Activated naive CD4-positive, alpha-beta T cell treated with anti-CD3 and anti-CD28 coated beads for 36 hours (primary cell): Measurements from ENCODE around the gene HES3. TPM values are rescaled to one million over a fixed set of nuclear protein-coding genes. Genes with fewer than 3 reads are reported as not detected.

Experiments used
- CTCF ChIA-PET: fragments of 350-600 bp; sonication (Branson Sonifier 250); formaldehyde crosslinking; loops from one replicate; lab custom pipeline; 2021; ENCODE audit warnings: antibody characterized with exemption; lab: Charles Lee
- DNase-seq: peaks from one replicate; pipeline ENCODE4 v3.0.0-alpha.2; 2020
- H3K27ac Mint-ChIP-seq: one replicate; pipeline ENCODE4 v1.8.0; 2021; ENCODE audit warnings: mild to moderate bottlenecking, mixed read lengths
- H3K27me3 Mint-ChIP-seq: one replicate; pipeline ENCODE4 v1.8.0; 2021; ENCODE audit warnings: low read depth, mixed read lengths
- H3K36me3 Mint-ChIP-seq: one replicate; pipeline ENCODE4 v1.8.0; 2021; ENCODE audit warnings: low read depth, mixed read lengths
- H3K4me1 Mint-ChIP-seq: one replicate; pipeline ENCODE4 v1.8.0; 2021; ENCODE audit warnings: low read depth, mixed read lengths
- H3K4me3 Mint-ChIP-seq: one replicate; pipeline ENCODE4 v1.8.0; 2021; ENCODE audit warnings: mild to moderate bottlenecking, moderate library complexity, mixed read lengths
- H3K9me3 Mint-ChIP-seq: one replicate; pipeline ENCODE4 v1.8.0; 2021; ENCODE audit warnings: mixed read lengths
- intact Hi-C: fragments of 100-400 bp; cut with micrococcal nuclease; formaldehyde crosslinking; loops from one replicate; pipeline ENCODE4 v1.15.1; 2023
- total RNA-seq, 2 experiments: library from RNA; stranded (reverse); gene quantifications; one replicate each; pipeline ENCODE4 v1.2.3, GENCODE V29; 2021

Gene HES3
- total RNA-seq, 2 experiments from 2014 or later, result not detected

GRCh38 chr1:6223617-6224016 is 20.4 kb upstream of the HES3 start:
- CTCF ChIA-PET, result interaction anchor here (1.0 kb wide), 1 partner anchor 19 kb away, joined by 4 read pairs; no protein-coding TSS in a partner anchor
- no peak for DNase-seq
- peaks cover 30% of the 10 kb centered on the region for H3K36me3 Mint-ChIP-seq

DNA sequence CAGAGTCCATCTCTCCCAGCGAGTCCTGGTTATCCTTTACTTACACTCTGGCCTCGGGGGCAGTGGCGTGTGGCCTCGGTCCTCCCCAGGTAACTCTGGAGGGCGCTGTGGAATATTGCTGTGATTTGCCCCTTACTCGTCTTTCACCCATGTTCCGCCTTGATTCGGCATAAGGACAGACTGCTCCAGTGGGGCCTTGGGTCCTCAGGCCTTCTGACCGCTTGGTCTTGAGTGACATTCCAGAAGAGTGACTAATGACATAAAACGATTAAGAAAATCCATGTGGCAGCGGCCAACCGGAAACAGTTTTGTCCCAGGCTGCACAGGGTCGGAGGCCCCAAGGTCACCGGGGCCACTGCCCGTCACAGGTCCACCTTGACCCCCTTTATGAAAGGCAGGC is 19.3 kb upstream of the HES3 start:
- CTCF ChIA-PET, result interaction anchor here (0.7 to 1.0 kb wide), 2 partner anchors 20 to 27 kb away, joined by 3 to 4 read pairs; no protein-coding TSS in a partner anchor
- H3K9me3 Mint-ChIP-seq, result no peaks in the 10 kb centered on the region
- H3K36me3 Mint-ChIP-seq, result peaks cover 31% of the 10 kb centered on the region
- no peaks in the 10 kb centered on the region for H3K27me3 Mint-ChIP-seq
- intact Hi-C loops, result no loop called here
- no peaks in the 10 kb centered on the region for H3K4me1 Mint-ChIP-seq
- H3K4me3 Mint-ChIP-seq, result no peak overlapping the region
- no peak overlapping the region for H3K27ac Mint-ChIP-seq
- DNase-seq, result no peak

More at GRCh38 chr1:6223617-6224016, 20.4 kb upstream of the HES3 start:
- Mint-ChIP-seq H3K4me1 (no peaks in the 10 kb centered on the region), H3K27me3 (no peaks in the 10 kb centered on the region), H3K27ac (no peak overlapping the region), H3K4me3 (no peak overlapping the region), H3K9me3 (no peaks in the 10 kb centered on the region)
- intact Hi-C loops, result no loop called here

DNA sequence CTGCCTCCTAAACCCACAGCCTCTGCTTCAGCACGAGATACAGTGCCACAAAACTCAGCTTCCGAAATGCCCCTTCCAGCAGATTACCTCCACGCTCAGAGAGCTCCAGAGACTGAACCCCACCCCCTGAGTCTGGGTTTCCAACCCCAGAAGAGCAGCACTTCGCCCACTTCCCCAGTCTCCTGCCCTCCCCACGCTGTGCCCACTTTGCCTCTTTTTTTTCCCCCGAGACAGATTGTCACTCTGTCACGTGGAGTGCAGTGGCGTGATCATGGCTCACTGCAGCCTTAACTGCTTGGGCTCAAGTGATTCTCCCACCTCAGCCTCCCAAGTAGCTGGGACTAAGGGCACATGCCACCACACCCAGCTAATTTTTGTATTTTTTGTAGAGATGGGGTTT is 18.3 kb upstream of the HES3 start:
- intact Hi-C loops, result no loop called here
- CTCF ChIA-PET, result interaction anchor here (1.1 kb wide), 1 partner anchor 25 kb away, joined by 4 read pairs; no protein-coding TSS in a partner anchor
- H3K27me3 Mint-ChIP-seq, result no peaks in the 10 kb centered on the region
- no peak overlapping the region for H3K4me3 Mint-ChIP-seq
- no peaks in the 10 kb centered on the region for H3K4me1 Mint-ChIP-seq
- peaks cover 30% of the 10 kb centered on the region for H3K36me3 Mint-ChIP-seq
- no peaks in the 10 kb centered on the region for H3K9me3 Mint-ChIP-seq
- no peak overlapping the region for H3K27ac Mint-ChIP-seq
- no peak for DNase-seq

DNA sequence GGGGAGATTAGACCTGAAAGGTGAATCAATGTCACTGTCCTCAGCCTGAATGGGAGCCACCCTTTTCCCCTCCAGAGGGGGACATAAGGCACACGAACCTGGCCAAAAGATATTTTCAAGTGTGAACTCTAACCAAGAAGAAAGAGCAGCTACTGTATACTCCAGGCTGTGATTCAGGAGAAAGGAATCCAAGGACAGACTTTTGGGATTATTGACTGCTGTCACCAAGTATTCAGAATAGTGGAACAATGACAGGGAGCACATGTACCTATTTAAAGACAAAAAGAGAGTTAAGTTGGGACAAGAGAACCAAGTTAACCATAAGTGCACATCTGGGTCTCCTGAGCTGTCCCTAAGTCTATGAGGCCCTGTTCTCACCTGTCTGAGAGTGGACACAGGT is 10.6 kb upstream of the HES3 start:
- no peak overlapping the region for H3K27ac Mint-ChIP-seq
- CTCF ChIA-PET, result interaction anchor here (0.7 to 1.1 kb wide), 2 partner anchors 26 to 88 kb away, joined by 3 to 4 read pairs; no protein-coding TSS in a partner anchor
- no peak for DNase-seq
- H3K36me3 Mint-ChIP-seq, result peaks cover 24% of the 10 kb centered on the region
- intact Hi-C loops, result no loop called here
- peaks cover 26% of the 10 kb centered on the region for H3K4me1 Mint-ChIP-seq
- H3K4me3 Mint-ChIP-seq, result no peak overlapping the region
- H3K9me3 Mint-ChIP-seq, result no peaks in the 10 kb centered on the region
- H3K27me3 Mint-ChIP-seq, result no peaks in the 10 kb centered on the region

GRCh38 chr1:6234502-6235295 is 9.3 kb upstream of the HES3 start:
- no peak for DNase-seq
- Mint-ChIP-seq H3K27me3 (peaks cover 6% of the 10 kb centered on the region), H3K4me1 (peaks cover 26% of the 10 kb centered on the region), H3K36me3 (peaks cover 23% of the 10 kb centered on the region), H3K9me3 (no peaks in the 10 kb centered on the region), H3K4me3 (peak overlapping the region; percentile 87), H3K27ac (peak overlapping the region; percentile 26)
- CTCF ChIA-PET, result interaction anchor here (0.8 to 3.2 kb wide), 2 partner anchors 12 to 28 kb away, joined by 3 to 20 read pairs; no protein-coding TSS in a partner anchor
- intact Hi-C loops, result loop anchor here (1.0 to 2.0 kb wide), 2 partner anchors 28 to 242 kb away; partner anchors contain the start of genes NPHP4 and RNF207

DNA sequence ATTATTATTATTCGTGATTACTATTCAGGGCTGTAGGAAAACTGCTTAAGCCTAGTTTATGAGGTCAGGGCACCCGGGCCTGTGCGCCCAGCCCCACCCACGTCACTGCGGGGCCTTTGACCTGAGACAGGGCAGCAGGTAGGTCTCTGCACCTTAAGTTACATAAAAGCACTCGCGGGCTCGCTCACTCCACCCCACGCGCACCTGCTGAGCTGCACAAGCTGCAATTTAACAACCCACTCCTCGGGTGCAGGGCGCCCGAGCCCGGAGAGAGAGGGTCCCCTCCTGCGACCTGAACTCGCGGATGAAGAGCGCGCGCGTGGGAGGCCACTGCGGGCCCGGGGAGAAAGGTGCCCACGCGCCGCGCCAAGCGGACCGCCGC is 8.7 kb upstream of the HES3 start:
- H3K27me3 Mint-ChIP-seq, result peaks cover 10% of the 10 kb centered on the region
- peak; percentile 22 for DNase-seq
- CTCF ChIA-PET, result interaction anchor here (0.8 to 3.2 kb wide), 2 partner anchors 12 to 29 kb away, joined by 3 to 20 read pairs; no protein-coding TSS in a partner anchor
- peaks cover 21% of the 10 kb centered on the region for H3K36me3 Mint-ChIP-seq
- intact Hi-C loops, result loop anchor here (1.0 to 2.0 kb wide), 2 partner anchors 29 to 242 kb away; partner anchors contain the start of genes NPHP4 and RNF207
- peaks cover 26% of the 10 kb centered on the region for H3K4me1 Mint-ChIP-seq
- H3K27ac Mint-ChIP-seq, result peak overlapping the region; percentile 26
- no peaks in the 10 kb centered on the region for H3K9me3 Mint-ChIP-seq
- H3K4me3 Mint-ChIP-seq, result peak overlapping the region; percentile 87

DNA sequence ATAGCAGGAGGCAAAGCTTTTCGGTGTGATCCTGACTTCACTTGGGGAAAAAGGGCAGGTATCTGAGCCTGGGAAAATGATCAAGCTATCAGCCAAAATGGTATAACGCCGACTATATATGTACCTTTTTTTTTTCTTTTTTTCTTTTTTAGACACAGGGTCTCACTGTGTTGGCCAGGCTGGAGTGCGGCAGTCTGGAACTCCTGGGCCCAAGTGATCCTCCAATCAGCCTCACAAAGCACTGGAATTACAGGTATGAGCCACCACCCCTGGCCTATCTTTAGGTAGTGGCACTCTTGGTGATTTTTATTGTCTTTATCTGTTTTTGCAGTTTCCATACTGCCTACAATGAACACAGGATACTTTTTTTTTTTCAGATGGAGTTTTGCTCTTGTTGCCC is 6.9 kb upstream of the HES3 start:
- H3K27me3 Mint-ChIP-seq, result peaks cover 21% of the 10 kb centered on the region
- peaks cover 32% of the 10 kb centered on the region for H3K4me1 Mint-ChIP-seq
- CTCF ChIA-PET, result interaction anchor here (0.6 to 3.2 kb wide), 5 partner anchors 10 to 128 kb away, joined by 3 to 20 read pairs (median 4); no protein-coding TSS in a partner anchor
- H3K27ac Mint-ChIP-seq, result peak overlapping the region; percentile 24
- intact Hi-C loops, result no loop called here
- H3K9me3 Mint-ChIP-seq, result no peaks in the 10 kb centered on the region
- H3K4me3 Mint-ChIP-seq, result peak overlapping the region; percentile 9
- no peak for DNase-seq
- H3K36me3 Mint-ChIP-seq, result peaks cover 16% of the 10 kb centered on the region

GRCh38 chr1:6239213-6239752 is 4.7 kb upstream of the HES3 start:
- Mint-ChIP-seq H3K27me3 (peaks cover 33% of the 10 kb centered on the region), H3K27ac (no peak overlapping the region), H3K36me3 (peaks cover under 1% of the 10 kb centered on the region), H3K4me3 (no peak overlapping the region), H3K9me3 (no peaks in the 10 kb centered on the region), H3K4me1 (peaks cover 17% of the 10 kb centered on the region)
- CTCF ChIA-PET, result interaction anchor here (1.0 to 1.6 kb wide), 11 partner anchors 8 to 228 kb away, joined by 3 to 10 read pairs (median 3); partner anchors contain the start of gene ACOT7
- DNase-seq, result no peak
- intact Hi-C loops, result no loop called here

GRCh38 chr1:6239950-6240768 is 3.8 kb upstream of the HES3 start:
- peaks cover 12% of the 10 kb centered on the region for H3K4me1 Mint-ChIP-seq
- H3K4me3 Mint-ChIP-seq, result no peak overlapping the region
- intact Hi-C loops, result no loop called here
- DNase-seq, result no peak
- H3K27me3 Mint-ChIP-seq, result peaks cover 38% of the 10 kb centered on the region
- no peak overlapping the region for H3K27ac Mint-ChIP-seq
- H3K36me3 Mint-ChIP-seq, result no peaks in the 10 kb centered on the region
- H3K9me3 Mint-ChIP-seq, result no peaks in the 10 kb centered on the region
- CTCF ChIA-PET, result interaction anchor here (0.6 to 1.2 kb wide), 5 partner anchors 8 to 394 kb away, joined by 3 to 5 read pairs (median 3); no protein-coding TSS in a partner anchor

DNA sequence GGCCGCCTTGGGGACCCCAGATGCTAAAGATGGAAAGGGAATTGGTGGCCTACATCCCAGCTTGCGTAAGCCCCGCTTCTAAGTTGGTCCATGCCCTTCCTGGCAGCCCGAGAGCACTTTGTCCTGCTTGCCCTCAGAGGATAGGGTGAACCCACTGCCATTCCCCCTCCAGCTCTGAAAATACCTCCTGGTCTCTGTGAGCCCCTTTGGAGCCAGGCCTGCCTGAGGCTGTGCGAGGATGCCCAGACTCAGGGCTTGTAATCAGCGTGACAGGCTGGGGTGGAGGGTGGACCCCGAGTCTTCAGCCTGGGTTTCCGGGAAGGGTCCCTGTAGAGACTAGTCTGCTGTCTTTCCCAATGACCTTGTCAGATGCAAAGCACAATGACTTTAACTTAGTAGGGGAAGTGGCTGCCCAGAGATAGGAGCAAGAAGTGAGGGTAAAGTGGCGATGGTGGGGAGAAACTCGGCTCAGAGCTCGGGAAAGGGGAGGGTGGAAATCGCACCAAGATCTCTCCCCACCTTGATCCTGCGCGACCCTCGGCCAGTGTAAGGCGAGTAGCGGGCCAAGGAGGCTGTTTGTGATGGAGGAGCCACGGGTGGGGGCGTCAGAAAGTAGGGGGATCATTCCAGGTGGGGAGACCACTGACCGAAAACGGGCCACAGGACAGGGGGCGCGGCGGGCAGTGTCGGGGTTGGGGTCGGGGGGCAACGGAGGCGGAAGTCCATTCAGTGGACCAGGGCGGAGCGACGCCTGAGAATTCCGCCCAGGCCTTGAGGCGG is 2.7 kb upstream of the HES3 start:
- H3K27ac Mint-ChIP-seq, result no peak overlapping the region
- no peak overlapping the region for H3K4me3 Mint-ChIP-seq
- no peaks in the 10 kb centered on the region for H3K36me3 Mint-ChIP-seq
- CTCF ChIA-PET, result no interaction called here
- H3K9me3 Mint-ChIP-seq, result no peaks in the 10 kb centered on the region
- H3K27me3 Mint-ChIP-seq, result peaks cover 42% of the 10 kb centered on the region
- DNase-seq, result no peak
- H3K4me1 Mint-ChIP-seq, result peaks cover 9% of the 10 kb centered on the region
- intact Hi-C loops, result no loop called here
